HepG2 (cell line): ENCODE data around the gene SULT1B1. TPM values are rescaled to one million over a fixed set of nuclear protein-coding genes. Genes with fewer than 3 reads are reported as not detected.

Experiments used
- ATF7 ChIP-seq, 2 experiments: fragments of 450-650 bp in 1 of 2; sonication (generic) in 1 of 2; formaldehyde crosslinking in 1 of 2; IDR thresholded peaks; 2 replicates each; pipeline versions ENCODE4 v1.4.0 to v1.6.1; 2016 to 2020; ENCODE audit warnings: antibody characterized with exemption in 1 of 2, mild to moderate bottlenecking in 1 of 2, missing genetic modification reagents in 1 of 2
- ESRRA ChIP-seq: sonication (generic); formaldehyde crosslinking; IDR thresholded peaks from 2 replicates; pipeline ENCODE4 v1.5.1; 2020; ENCODE audit warnings: mild to moderate bottlenecking, low read depth, missing genetic modification reagents
- GABPB1 ChIP-seq: IDR thresholded peaks from 2 replicates; pipeline ENCODE4 v1.6.1; 2016; ENCODE audit warnings: mild to moderate bottlenecking, missing genetic modification reagents, moderate library complexity, missing compliant biosample characterization
- GPN1 ChIP-seq: sonication (generic); formaldehyde crosslinking; IDR thresholded peaks from 2 replicates; pipeline ENCODE4 v1.5.1; 2020; ENCODE audit warnings: missing genetic modification reagents, borderline replicate concordance
- HNF4G ChIP-seq, 2 experiments: sonication (generic) in 1 of 2; formaldehyde crosslinking in 1 of 2; IDR thresholded peaks; 2 replicates each; pipeline versions ENCODE4 v1.4.0 to v1.6.1; 2011 to 2020; ENCODE audit warnings: borderline replicate concordance in 2 of 2, low read depth in 2 of 2, mild to moderate bottlenecking in 2 of 2, low read length in 1 of 2, missing genetic modification reagents in 1 of 2, moderate library complexity in 1 of 2
- POLR2AphosphoS5 ChIP-seq: IDR thresholded peaks from 2 replicates; pipeline ENCODE4 v1.6.1; 2012; ENCODE audit warnings: low read depth, low read length
- RARA ChIP-seq: IDR thresholded peaks from 2 replicates; pipeline ENCODE4 v1.6.1; 2016; ENCODE audit warnings: missing genetic modification reagents, missing compliant biosample characterization
- RBM22 ChIP-seq: fragments of 200-400 bp; formaldehyde crosslinking; optimal IDR thresholded peaks from 2 replicates; pipeline ENCODE3; 2017; ENCODE audit warnings: mild to moderate bottlenecking, low read length, moderate library complexity
- RBM39 ChIP-seq: fragments of 200-400 bp; formaldehyde crosslinking; IDR thresholded peaks from one replicate; pipeline ENCODE4 v1.6.1; 2018; ENCODE audit warnings: antibody characterized with exemption, mild to moderate bottlenecking, low read depth, low read length; ENCODE audit not compliant: poor library complexity, severe bottlenecking
- ZNF354B ChIP-seq: sonication (generic); formaldehyde crosslinking; IDR thresholded peaks from 2 replicates; pipeline ENCODE4 v1.8.0; 2022; ENCODE audit warnings: mild to moderate bottlenecking, missing genetic modification reagents
- ZNF501 ChIP-seq: sonication (generic); formaldehyde crosslinking; IDR thresholded peaks from 2 replicates; pipeline ENCODE4 v1.5.1; 2020; ENCODE audit warnings: mild to moderate bottlenecking, moderate library complexity, missing genetic modification reagents
- ZNF570 ChIP-seq: sonication (generic); formaldehyde crosslinking; IDR thresholded peaks from 2 replicates; pipeline ENCODE4 v1.4.0; 2020; ENCODE audit warnings: mild to moderate bottlenecking, missing genetic modification reagents, borderline replicate concordance
- ZNF616 ChIP-seq: sonication (generic); formaldehyde crosslinking; IDR thresholded peaks from 2 replicates; pipeline ENCODE4 v1.5.0; 2020; ENCODE audit warnings: low read depth, mild to moderate bottlenecking, missing genetic modification reagents
- ZNF674 ChIP-seq: sonication (generic); formaldehyde crosslinking; IDR thresholded peaks from 2 replicates; pipeline ENCODE4 v1.5.0; 2020; ENCODE audit warnings: low read depth, mild to moderate bottlenecking, missing genetic modification reagents
- polyA plus RNA-seq, 8 experiments: library from polyadenylated mRNA; depleted of rRNA in 3 of 8; stranded (reverse) in 7 of 8; unstranded in 1 of 8; fragments of >200 nt; fragmentation: Illumina TruSeq in 4 of 8; extraction: Trizol in 4 of 8; gene quantifications; 2 replicates each; pipeline versions ENCODE4 v1.2.1 to v1.2.3, GENCODE V29; 2011 to 2016; ENCODE audit warnings: low read depth in 4 of 8, missing spikeins in 1 of 8, mixed read lengths in 1 of 8; ENCODE audit not compliant: insufficient read depth in 1 of 8
- total RNA-seq, 5 experiments: library from RNA; depleted of rRNA; stranded (reverse); fragments of >200 nt; fragmentation: Illumina TruSeq; extraction: Trizol; gene quantifications; 2 replicates each; pipeline ENCODE4 v1.2.3, GENCODE V29; 2016; ENCODE audit warnings: low read depth in 1 of 5
- TF ChIP-seq, protein P1 (sequence below): sonication (generic); formaldehyde crosslinking; IDR thresholded peaks from 2 replicates; pipeline ENCODE4 v1.5.0; 2020; ENCODE audit warnings: missing genetic modification reagents, mild to moderate bottlenecking, borderline replicate concordance
- TF ChIP-seq, protein P2 (sequence below): IDR thresholded peaks from 2 replicates; pipeline ENCODE4 v1.6.1; 2016; ENCODE audit warnings: mild to moderate bottlenecking, missing biosample characterization, missing genetic modification reagents
- TF ChIP-seq, protein P3 (sequence below), 2 experiments: fragments of 450-650 bp in 1 of 2; sonication (generic) in 1 of 2; formaldehyde crosslinking in 1 of 2; IDR thresholded peaks; 2 replicates each; pipeline versions ENCODE4 v1.6.1 to v1.8.0; 2016 to 2022; ENCODE audit warnings: antibody characterized with exemption in 1 of 2, mild to moderate bottlenecking in 1 of 2, missing genetic modification reagents in 1 of 2

The SULT1B1 gene
- total and polyA plus RNA-seq, 2 of the 13 experiments (the other 11 are each of a cell fraction or from before 2014, with no cell fraction given): 0.20 to 0.25 TPM

DNA sequence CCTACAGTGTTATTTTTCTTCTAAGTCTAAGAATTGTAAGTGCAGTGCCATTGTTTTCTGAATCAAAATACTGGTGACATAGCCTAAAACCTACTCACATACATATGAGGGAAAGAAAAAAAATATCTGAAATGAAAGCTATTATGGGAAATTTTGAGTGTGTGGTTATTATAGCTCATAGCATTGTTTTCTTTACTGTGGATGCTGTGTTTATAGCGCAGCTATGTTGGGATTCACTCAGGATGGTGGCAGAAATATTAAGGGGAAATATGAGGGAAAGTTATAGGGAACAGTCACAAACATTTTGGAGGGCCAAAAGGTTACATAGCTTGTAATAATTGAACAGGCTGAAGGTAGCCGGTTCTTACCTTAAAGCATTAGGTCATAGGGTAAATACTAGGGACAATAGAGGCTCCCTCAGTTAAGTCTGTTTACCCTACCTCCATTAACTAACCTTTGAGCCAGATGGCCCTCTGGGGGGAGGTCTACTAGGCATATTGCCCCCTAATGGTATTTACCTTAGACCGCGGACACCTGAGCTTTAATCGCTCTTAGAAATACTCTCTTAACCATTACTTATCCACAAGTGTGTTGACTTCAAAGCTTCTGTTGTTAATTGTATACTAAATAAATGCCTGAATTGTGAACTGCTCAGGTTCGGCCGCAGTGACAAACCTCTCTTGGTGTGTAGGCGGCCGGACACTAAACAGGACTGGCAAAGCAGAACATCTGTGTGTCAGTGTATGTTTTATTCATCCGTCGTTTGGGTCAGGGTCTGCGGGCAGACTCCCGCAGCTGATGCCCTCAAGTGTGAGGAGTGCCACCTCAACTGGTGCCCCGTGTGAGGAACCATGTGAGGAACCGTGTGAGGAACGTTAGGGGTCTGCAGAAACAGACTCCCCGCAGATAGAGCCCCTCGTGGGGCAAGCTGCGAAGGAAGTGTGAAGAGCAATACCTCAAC lies 21.3 kb upstream of the SULT1B1 start (continued):
- TF ChIP-seq, protein P1, sequence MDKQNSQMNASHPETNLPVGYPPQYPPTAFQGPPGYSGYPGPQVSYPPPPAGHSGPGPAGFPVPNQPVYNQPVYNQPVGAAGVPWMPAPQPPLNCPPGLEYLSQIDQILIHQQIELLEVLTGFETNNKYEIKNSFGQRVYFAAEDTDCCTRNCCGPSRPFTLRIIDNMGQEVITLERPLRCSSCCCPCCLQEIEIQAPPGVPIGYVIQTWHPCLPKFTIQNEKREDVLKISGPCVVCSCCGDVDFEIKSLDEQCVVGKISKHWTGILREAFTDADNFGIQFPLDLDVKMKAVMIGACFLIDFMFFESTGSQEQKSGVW (CRISPR knock-in tag): no peak
- TF ChIP-seq ZNF354B (CRISPR knock-in tag): no peak
- peak; percentile 97 for TF ChIP-seq HNF4G (IDR thresholded peaks at IDR 0.05; ENCODE audit: borderline replicate concordance, low read depth, low read length)
- peak; percentile 66; the same call in 1 of the 2 replicates for TF ChIP-seq HNF4G (CRISPR knock-in tag; IDR thresholded peaks at IDR 0.05; ENCODE audit: borderline replicate concordance, low read depth)
- no peak for TF ChIP-seq RBM22
- no peak for TF ChIP-seq ZNF570 (CRISPR knock-in tag)
- no peak for TF ChIP-seq ZNF674 (CRISPR knock-in tag)
- TF ChIP-seq ZNF616 (CRISPR knock-in tag): no peak
- TF ChIP-seq, protein P2, sequence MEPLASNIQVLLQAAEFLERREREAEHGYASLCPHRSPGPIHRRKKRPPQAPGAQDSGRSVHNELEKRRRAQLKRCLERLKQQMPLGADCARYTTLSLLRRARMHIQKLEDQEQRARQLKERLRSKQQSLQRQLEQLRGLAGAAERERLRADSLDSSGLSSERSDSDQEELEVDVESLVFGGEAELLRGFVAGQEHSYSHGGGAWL: no peak
- TF ChIP-seq GPN1: no peak
- TF ChIP-seq RARA (CRISPR knock-in tag): peak; percentile 90
- no peak for TF ChIP-seq GABPB1 (CRISPR knock-in tag)
- TF ChIP-seq ESRRA: 0 out of 2 replicates have a peak, but pooled peaks have one; percentile 76
- TF ChIP-seq POLR2AphosphoS5: no peak
- TF ChIP-seq ZNF501 (CRISPR knock-in tag): peak; percentile 75; the same call in 1 of the 2 replicates
- TF ChIP-seq RBM39: no peak
- peak; percentile 84 for TF ChIP-seq ATF7 (IDR thresholded peaks at IDR 0.05)
- TF ChIP-seq ATF7 (CRISPR knock-in tag; IDR thresholded peaks at IDR 0.05): peak; percentile 96; the same call in 1 of the 2 replicates
- TF ChIP-seq, protein P3, sequence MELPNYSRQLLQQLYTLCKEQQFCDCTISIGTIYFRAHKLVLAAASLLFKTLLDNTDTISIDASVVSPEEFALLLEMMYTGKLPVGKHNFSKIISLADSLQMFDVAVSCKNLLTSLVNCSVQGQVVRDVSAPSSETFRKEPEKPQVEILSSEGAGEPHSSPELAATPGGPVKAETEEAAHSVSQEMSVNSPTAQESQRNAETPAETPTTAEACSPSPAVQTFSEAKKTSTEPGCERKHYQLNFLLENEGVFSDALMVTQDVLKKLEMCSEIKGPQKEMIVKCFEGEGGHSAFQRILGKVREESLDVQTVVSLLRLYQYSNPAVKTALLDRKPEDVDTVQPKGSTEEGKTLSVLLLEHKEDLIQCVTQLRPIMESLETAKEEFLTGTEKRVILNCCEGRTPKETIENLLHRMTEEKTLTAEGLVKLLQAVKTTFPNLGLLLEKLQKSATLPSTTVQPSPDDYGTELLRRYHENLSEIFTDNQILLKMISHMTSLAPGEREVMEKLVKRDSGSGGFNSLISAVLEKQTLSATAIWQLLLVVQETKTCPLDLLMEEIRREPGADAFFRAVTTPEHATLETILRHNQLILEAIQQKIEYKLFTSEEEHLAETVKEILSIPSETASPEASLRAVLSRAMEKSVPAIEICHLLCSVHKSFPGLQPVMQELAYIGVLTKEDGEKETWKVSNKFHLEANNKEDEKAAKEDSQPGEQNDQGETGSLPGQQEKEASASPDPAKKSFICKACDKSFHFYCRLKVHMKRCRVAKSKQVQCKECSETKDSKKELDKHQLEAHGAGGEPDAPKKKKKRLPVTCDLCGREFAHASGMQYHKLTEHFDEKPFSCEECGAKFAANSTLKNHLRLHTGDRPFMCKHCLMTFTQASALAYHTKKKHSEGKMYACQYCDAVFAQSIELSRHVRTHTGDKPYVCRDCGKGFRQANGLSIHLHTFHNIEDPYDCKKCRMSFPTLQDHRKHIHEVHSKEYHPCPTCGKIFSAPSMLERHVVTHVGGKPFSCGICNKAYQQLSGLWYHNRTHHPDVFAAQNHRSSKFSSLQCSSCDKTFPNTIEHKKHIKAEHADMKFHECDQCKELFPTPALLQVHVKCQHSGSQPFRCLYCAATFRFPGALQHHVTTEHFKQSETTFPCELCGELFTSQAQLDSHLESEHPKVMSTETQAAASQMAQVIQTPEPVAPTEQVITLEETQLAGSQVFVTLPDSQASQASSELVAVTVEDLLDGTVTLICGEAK (IDR thresholded peaks at IDR 0.05): no peak
- TF ChIP-seq, protein P3 (CRISPR knock-in tag; IDR thresholded peaks at IDR 0.05): no peak; the same call in 1 of the 2 replicates
